Mucosa of descending colon (tissue), 3 donors: Measurements from ENCODE around the gene EIF4EBP2. TPM values are rescaled to one million over a fixed set of nuclear protein-coding genes. Genes with fewer than 3 reads are reported as not detected.

Source experiments
- ATAC-seq: fragments of 200-7000 bp; cut with Tn5 transposase; one replicate; pipeline ENCODE4 v1.9.1; 2020; ENCODE audit warnings: mild to moderate bottlenecking, moderate library complexity
- DNase-seq, 3 donors: peaks; one replicate each; pipeline ENCODE4 v3.0.0-alpha.2; 2020
- H3K36me3 ChIP-seq: fragments of 200-600 bp; one replicate; pipeline ENCODE4 v1.8.0; 2021; ENCODE audit warnings: low read depth, mild to moderate bottlenecking
- H3K4me1 ChIP-seq: fragments of 200-600 bp; one replicate; pipeline ENCODE4 v1.8.0; 2021; ENCODE audit warnings: low read depth, mild to moderate bottlenecking
- H3K4me3 ChIP-seq: fragments of 200-600 bp; one replicate; pipeline ENCODE4 v1.8.0; 2021; ENCODE audit warnings: mild to moderate bottlenecking
- H3K9me3 ChIP-seq: fragments of 200-600 bp; one replicate; pipeline ENCODE4 v1.8.0; 2021; ENCODE audit warnings: mild to moderate bottlenecking
- CTCF ChIP-seq: fragments of 200-600 bp; IDR thresholded peaks from one replicate; pipeline ENCODE4 v1.8.0; 2022; ENCODE audit warnings: antibody characterized with exemption, mild to moderate bottlenecking
- intact Hi-C, 2 donors: fragments of 100-400 bp; cut with DNase I in 1 of 2; cut with micrococcal nuclease in 1 of 2; formaldehyde crosslinking; loops; one replicate each; pipeline versions ENCODE4 v1.11.0 to v1.11.1; 2022; cut with DNase I, micrococcal nuclease
- total RNA-seq, 3 donors: library from RNA; stranded (reverse); fragmentation: NEBNext Ultra II Directional in 2 of 3; extraction: Animal tissue kit (Norgen Biotek cat#: 25700) in 2 of 3; gene quantifications; one replicate each; pipeline versions ENCODE4 v1.2.1 to v1.2.4, GENCODE V29; 2021 to 2023
- donor health status: DM: no; HTN: no; CAD: no; lungs with moderate emphysema.
- donor health status: DM: no; HTN: no; CAD: no.
- donor health status: DM: no; HTN: yes; CAD: no.

Gene EIF4EBP2
- total RNA-seq, 3 donors from 2014 or later: 88.1 to 131 (median 105) TPM

GRCh38 chr10:70432561-70433263 lies 28.8 kb downstream of the EIF4EBP2 start:
- Histone ChIP-seq H3K4me3 (no peak overlapping the region), H3K9me3 (no peaks in the 10 kb centered on the region), H3K36me3 (no peaks in the 10 kb centered on the region), H3K4me1 (no peaks in the 10 kb centered on the region)
- TF ChIP-seq CTCF: no peak
- ATAC-seq (no peak), DNase-seq (no peak)
- intact Hi-C loops: no loop called here

- no peak for DNase-seq
- Histone ChIP-seq H3K9me3 (no peaks in the 10 kb centered on the region), H3K4me3 (no peak overlapping the region), H3K4me1 (no peaks in the 10 kb centered on the region), H3K36me3 (no peaks in the 10 kb centered on the region)
- no peak for ATAC-seq
- intact Hi-C loops: no loop called here
- no peak for TF ChIP-seq CTCF
Observed at GRCh38 chr10:70433581-70434280, 29.8 kb downstream of the EIF4EBP2 start.

- TF ChIP-seq CTCF: no peak
- no peak for ATAC-seq
- intact Hi-C loops: no loop called here
Observed at GRCh38 chr10:70435241-70436085, 31.5 kb downstream of the EIF4EBP2 start.

GRCh38 chr10:70437721-70438120 lies 33.8 kb downstream of the EIF4EBP2 start:
- Histone ChIP-seq H3K4me1 (peaks cover 18% of the 10 kb centered on the region), H3K4me3 (no peak overlapping the region), H3K9me3 (no peaks in the 10 kb centered on the region), H3K36me3 (no peaks in the 10 kb centered on the region)
- intact Hi-C loops: no loop called here
- ATAC-seq: no peak
- no peak for TF ChIP-seq CTCF
- DNase-seq: no peak

More at GRCh38 chr10:70435241-70436085, 31.5 kb downstream of the EIF4EBP2 start:
- Histone ChIP-seq H3K4me3 (no peak overlapping the region), H3K4me1 (peaks cover 4% of the 10 kb centered on the region), H3K36me3 (no peaks in the 10 kb centered on the region), H3K9me3 (no peaks in the 10 kb centered on the region)
- no peak for DNase-seq

GRCh38 chr10:70440296-70441160 lies 36.6 kb downstream of the EIF4EBP2 start:
- ATAC-seq (no peak), DNase-seq (no peak)
- intact Hi-C loops: no loop called here
- H3K4me3 ChIP-seq: no peak overlapping the region
- no peak for TF ChIP-seq CTCF
- H3K4me1 ChIP-seq: peaks cover 23% of the 10 kb centered on the region
- H3K36me3 ChIP-seq: no peaks in the 10 kb centered on the region
- H3K9me3 ChIP-seq: no peaks in the 10 kb centered on the region
